Middle frontal gyrus (tissue), 1 donor: Measurements from ENCODE around the gene ARHGAP45.
"Not testable (repeated sequence)": the region's sequence is repeated elsewhere in the genome, so short reads cannot be mapped to it uniquely, and the experiment has no call there.

Source experiments
- DNase-seq: peaks from one replicate; pipeline ENCODE4 v3.0.0-alpha.2; 2015; ENCODE audit warnings: low spot score; ENCODE audit errors: extremely low spot score

ARHGAP45 gene

GRCh38 chr19:1066748-1067340 is at the start of gene ARHGAP45:
ARHGAP45 (plus strand) TSS chr19:1067167; CDS start chr19:1067406, 239 bp downstream.
- no peak for DNase-seq

GRCh38 chr19:1017906-1018305 is 49.1 kb upstream of the ARHGAP45 start:
- DNase-seq, result no peak

GRCh38 chr19:1018393-1018792 is 48.6 kb upstream of the ARHGAP45 start:
- no peak for DNase-seq

- no peak for DNase-seq
Measured at GRCh38 chr19:1018932-1019615, 47.9 kb upstream of the ARHGAP45 start.

- DNase-seq, result no peak
Measured at GRCh38 chr19:1019616-1019961, 47.4 kb upstream of the ARHGAP45 start.

- DNase-seq, result no peak
Measured at GRCh38 chr19:1019980-1020867, 46.7 kb upstream of the ARHGAP45 start.

GRCh38 chr19:1020868-1021425 is 46.0 kb upstream of the ARHGAP45 start, which contains the start of gene TMEM259:
TMEM259 (minus strand) TSS chr19:1021123; CDS start chr19:1020996, 127 bp downstream.
- DNase-seq, result peak; percentile 91

GRCh38 chr19:1023883-1024188 is 43.1 kb upstream of the ARHGAP45 start:
- not testable (repeated sequence) for DNase-seq

- DNase-seq, result not testable (repeated sequence)
Measured at GRCh38 chr19:1025080-1025479, 41.9 kb upstream of the ARHGAP45 start.

- no peak for DNase-seq
Measured at GRCh38 chr19:1025960-1026782, 40.8 kb upstream of the ARHGAP45 start, which contains the start of gene CNN2. CNN2 (plus strand) TSS chr19:1026608; CDS start chr19:1026662, 54 bp downstream.

GRCh38 chr19:1026783-1027649 is 40.0 kb upstream of the ARHGAP45 start:
- DNase-seq, result no peak

- DNase-seq, result no peak
Measured at GRCh38 chr19:1027650-1028061, 39.3 kb upstream of the ARHGAP45 start.

GRCh38 chr19:1028062-1028926 is 38.7 kb upstream of the ARHGAP45 start:
- DNase-seq, result no peak

- no peak for DNase-seq
Measured at GRCh38 chr19:1032264-1032867, 34.6 kb upstream of the ARHGAP45 start.

GRCh38 chr19:1035998-1036621 is 30.9 kb upstream of the ARHGAP45 start:
- no peak for DNase-seq

GRCh38 chr19:1037621-1038064 is 29.3 kb upstream of the ARHGAP45 start:
- DNase-seq, result no peak

- DNase-seq, result no peak
Measured at GRCh38 chr19:1038978-1039645, 27.9 kb upstream of the ARHGAP45 start.
